Mucosa of stomach (tissue), 1 donor: ENCODE measurements around the gene KCNN1.
"Not testable (repeated sequence)": the region's sequence is repeated elsewhere in the genome, so short reads cannot be mapped to it uniquely, and the experiment has no call there.

Experiments
- H3K27me3 ChIP-seq: one replicate; pipeline ENCODE4 v1.7.0; 2013; ENCODE audit warnings: mild to moderate bottlenecking, low read length; ENCODE audit not compliant: control insufficient read depth, insufficient read depth
- H3K36me3 ChIP-seq: one replicate; pipeline ENCODE4 v1.7.0; 2013; ENCODE audit warnings: low read length; ENCODE audit not compliant: control insufficient read depth, insufficient read depth
- H3K4me1 ChIP-seq: one replicate; pipeline ENCODE4 v1.7.0; 2013; ENCODE audit warnings: mild to moderate bottlenecking, low read length; ENCODE audit not compliant: control insufficient read depth, insufficient read depth
- H3K4me3 ChIP-seq: one replicate; pipeline ENCODE4 v1.7.0; 2013; ENCODE audit warnings: low read length
- H3K9ac ChIP-seq: one replicate; pipeline ENCODE4 v1.7.0; 2013; ENCODE audit warnings: mild to moderate bottlenecking, low read length, moderate library complexity
- H3K9me3 ChIP-seq: one replicate; pipeline ENCODE4 v1.7.0; 2013; ENCODE audit warnings: mild to moderate bottlenecking, low read length, moderate library complexity; ENCODE audit not compliant: control insufficient read depth
- donor health status: Pancreatic carcinoma.

The KCNN1 gene

DNA sequence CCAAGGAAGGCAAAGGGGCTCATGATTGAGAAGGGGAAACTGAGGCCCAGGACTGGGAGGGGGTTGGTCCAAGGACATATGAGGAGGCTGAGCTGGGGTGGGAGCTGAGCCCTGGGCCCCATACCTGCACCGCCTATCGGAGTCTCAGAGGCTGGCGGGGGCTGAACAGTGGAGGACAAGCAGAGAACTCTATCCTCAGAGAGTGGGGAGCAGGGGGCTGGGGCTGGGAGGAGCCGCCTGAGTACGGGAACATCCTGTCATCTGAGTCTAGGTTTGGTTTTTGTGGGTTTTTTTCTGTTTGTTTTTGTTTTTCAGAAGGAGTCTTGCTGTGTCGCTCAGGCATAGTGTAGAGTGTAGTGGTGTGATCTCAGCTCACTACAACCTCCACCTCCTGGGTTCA, 47.3 kb downstream of the KCNN1 start:
- Histone ChIP-seq H3K27me3 (no peaks in the 10 kb centered on the region), H3K9ac (no peak overlapping the region), H3K9me3 (no peaks in the 10 kb centered on the region), H3K36me3 (peaks cover 12% of the 10 kb centered on the region), H3K4me3 (no peak overlapping the region), H3K4me1 (peaks cover 11% of the 10 kb centered on the region)

DNA sequence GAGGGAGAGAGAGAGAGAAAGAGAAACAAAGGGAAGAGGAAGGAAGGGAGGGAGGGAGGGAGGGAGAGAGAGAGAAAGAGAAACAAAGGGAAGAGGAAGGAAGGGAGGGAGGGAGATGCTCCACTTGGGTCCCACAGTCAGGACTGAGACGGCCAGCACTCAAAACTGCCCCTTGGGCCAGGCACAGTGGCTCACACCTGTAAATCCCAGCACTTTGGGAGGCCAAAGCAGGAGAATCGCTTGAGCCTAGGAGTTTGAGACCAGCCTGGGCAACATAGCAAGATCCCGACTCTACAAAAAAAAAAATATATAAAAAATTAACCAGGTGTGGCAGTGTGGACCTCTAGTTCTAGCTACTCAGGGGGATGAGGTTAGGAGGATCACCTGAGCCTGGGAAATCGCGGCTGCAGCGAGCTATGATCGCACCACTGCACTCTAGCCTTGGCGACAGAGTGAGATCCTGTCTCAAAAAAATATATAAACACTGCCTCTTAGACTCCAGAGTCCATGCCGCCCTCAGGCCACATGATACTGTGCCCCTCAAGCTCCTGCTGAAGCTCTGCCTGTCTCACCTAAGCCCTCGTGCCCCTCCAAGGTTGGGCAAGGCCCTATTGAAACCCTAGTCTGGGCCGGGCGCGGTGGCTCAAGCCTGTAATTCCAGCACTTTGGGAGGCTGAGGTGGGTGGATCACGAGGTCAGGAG, 49.5 kb downstream of the KCNN1 start:
- Histone ChIP-seq H3K9ac (no peak overlapping the region), H3K36me3 (peaks cover 11% of the 10 kb centered on the region), H3K4me1 (peaks cover 29% of the 10 kb centered on the region)

DNA sequence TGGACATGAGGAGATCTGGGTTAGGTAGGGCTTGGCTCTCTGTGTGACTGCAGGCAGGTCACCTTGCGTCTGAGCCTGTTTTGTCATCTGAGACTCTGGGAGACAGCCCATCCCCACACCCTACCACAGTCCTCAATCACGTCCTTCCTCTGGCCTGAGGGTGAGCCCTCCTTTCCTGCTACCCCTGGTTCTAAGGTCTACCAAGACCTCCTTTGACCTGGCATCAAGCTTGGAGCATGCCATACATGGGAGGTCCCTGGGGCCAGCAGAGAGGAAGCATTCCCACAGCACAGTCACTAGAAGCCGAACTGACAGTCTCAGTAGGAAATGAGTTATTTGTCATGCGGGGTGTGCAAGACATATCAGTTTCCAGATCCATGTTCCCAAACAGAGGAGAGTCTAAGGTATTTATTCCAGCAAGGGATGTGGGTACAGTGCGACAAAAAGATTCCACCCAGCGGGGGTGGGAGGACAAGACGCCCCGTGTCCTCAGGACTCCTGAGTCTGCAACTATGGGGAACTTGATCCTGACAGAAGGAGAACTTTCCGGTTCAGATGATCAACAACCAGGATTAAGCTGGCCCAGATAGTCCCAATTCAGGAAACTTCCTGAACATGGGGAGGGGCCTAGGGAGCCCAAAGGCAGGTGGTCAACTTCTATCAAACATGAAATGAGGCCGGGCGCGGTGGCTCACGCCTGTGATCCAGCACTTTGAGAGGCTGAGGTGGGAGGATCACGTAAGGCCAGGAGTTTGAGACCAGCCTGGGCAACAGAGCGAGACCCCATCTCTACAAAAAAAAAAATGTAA, 50.6 kb downstream of the KCNN1 start:
- no peak overlapping the region for H3K9ac ChIP-seq
- no peak overlapping the region for H3K4me3 ChIP-seq
- H3K9me3 ChIP-seq = no peaks in the 10 kb centered on the region
- peaks cover 10% of the 10 kb centered on the region for H3K36me3 ChIP-seq
- peaks cover 40% of the 10 kb centered on the region for H3K4me1 ChIP-seq
- no peaks in the 10 kb centered on the region for H3K27me3 ChIP-seq

More for the DNA sequence above, 49.5 kb downstream of the KCNN1 start:
- Histone ChIP-seq H3K27me3 (no peaks in the 10 kb centered on the region), H3K4me3 (no peak overlapping the region), H3K9me3 (no peaks in the 10 kb centered on the region)

DNA sequence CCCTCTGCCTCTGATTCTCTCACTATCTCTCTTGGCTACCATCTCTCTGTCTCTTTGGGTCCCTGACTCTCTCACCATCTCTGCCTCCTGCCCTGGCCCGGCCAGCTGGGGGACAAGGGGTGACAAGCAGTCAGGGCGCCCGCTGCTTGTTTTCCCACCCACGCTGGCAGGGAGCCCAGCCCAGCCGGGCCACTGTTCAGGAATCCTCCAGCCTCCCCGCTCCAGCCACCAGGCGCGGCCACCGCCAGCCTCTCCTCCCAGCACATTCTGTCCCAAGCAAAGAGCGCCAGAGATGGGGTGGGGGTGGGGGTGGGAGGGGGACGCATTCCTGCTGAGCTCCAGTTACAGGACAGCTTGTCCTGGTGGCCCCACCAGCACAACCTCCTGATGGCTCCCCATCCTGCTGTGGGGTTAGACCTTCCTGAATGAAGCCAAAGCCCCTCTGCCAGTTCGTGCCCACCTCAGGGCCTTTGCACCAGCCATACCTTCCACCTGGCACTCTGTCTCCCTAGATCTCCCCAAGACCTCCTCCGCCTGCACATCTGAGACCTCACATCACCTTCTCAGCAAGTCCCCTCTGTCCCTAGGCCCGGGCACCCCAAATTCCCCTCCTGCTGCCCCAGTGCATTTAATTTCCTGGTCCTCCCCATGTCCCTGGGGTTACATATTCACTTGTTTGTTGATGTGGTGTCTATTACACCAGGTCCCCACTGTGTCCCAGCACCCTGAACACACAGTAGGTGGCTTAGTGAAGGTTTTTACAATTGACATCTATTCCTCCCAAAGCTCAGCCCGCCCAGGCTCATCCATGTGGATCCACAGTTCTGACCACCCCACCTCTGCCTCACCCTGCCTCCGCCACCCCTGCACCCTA, 53.5 kb downstream of the KCNN1 start:
- Histone ChIP-seq H3K9me3 (no peaks in the 10 kb centered on the region), H3K27me3 (no peaks in the 10 kb centered on the region), H3K9ac (peak overlapping the region; percentile 41), H3K4me3 (no peak overlapping the region), H3K36me3 (no peaks in the 10 kb centered on the region), H3K4me1 (peaks cover 47% of the 10 kb centered on the region)

DNA sequence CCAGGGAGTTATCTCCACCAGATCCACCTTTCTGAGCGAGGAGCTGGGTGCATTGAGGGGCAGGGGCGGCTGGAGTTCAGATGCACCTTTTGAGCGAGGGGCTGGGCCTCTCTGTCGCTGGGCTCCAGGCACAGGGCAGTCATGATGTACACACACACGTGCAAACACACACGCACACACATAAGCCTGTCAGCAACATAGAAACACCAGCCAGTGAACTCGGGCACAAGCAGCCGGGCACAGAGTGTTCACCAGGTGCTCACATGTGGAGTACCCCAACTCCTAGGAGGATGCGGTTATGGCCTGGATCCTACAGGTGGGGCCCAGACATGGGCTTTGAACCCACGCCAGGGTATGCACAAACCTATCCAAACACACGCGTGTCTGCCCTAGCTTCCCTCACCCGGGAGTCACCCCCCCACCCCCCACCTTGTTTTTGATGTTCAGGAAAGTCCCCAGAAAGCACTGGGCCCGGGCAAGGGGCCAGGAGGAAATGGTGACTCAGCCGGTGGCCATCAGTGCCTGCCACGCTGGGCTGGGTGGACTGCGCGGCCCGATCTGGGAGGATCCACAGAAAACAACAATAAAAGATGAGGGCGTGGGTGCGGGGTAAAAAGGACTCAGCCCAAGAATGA, 54.3 kb downstream of the KCNN1 start:
- no peaks in the 10 kb centered on the region for H3K27me3 ChIP-seq
- peak overlapping the region; percentile 41 for H3K9ac ChIP-seq
- H3K36me3 ChIP-seq = no peaks in the 10 kb centered on the region
- H3K9me3 ChIP-seq = no peaks in the 10 kb centered on the region
- H3K4me3 ChIP-seq = no peak overlapping the region
- H3K4me1 ChIP-seq = peaks cover 47% of the 10 kb centered on the region

DNA sequence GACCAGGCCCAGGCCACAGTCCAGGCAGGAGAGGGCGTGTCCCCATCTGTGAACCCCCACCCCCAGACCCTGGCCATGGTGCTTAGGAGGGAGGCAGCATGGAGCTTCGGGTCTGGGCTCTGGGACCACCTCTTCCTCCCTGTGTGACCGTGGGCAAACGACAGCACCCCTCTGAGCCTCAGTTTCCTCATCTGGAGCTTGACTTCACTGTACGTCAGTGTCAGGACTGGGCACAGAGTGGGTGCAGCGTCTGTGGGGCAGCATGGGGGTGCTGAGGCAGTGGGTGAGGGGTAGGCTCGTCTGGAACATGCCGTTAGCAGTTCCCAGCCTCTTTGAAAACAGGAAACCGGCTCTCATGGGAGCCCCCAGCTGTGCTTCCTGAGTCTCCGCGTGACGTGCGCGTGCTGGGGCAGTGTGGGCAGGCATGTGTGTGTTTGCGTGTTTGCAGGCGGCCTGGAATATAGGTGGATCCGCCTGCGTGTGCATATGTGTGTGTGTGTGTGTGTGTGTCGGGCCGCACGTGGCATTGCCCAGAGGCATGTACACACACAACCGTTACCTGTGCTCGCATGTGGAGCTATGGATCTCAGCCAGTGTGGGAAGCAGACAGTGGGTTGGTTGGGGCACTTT, 56.8 kb downstream of the KCNN1 start:
- H3K9ac ChIP-seq = no peak overlapping the region
- H3K4me1 ChIP-seq = peaks cover 36% of the 10 kb centered on the region
- H3K4me3 ChIP-seq = no peak overlapping the region
- H3K9me3 ChIP-seq = no peaks in the 10 kb centered on the region
- no peaks in the 10 kb centered on the region for H3K27me3 ChIP-seq
- H3K36me3 ChIP-seq = no peaks in the 10 kb centered on the region

DNA sequence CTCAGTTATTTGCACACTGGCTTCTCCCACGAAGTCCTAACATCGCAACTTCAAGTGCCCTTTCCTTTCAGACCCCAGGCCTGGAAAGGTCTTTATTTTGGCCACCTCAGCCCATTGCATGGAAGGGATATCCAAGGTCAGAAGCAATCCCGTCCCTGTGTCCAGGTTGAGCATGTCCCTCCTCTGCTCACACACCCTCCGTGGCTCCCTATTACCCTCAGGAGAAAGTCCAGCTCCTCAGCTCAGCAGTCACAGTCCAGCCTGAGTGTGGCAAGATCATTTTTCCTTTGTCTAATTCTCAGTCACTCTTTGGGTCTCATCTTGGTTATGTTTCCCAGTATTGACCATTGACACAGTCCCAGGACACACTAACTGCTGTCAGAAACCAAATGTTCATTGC, 60.2 kb downstream of the KCNN1 start:
- Histone ChIP-seq H3K4me1 (peaks cover 19% of the 10 kb centered on the region), H3K27me3 (no peaks in the 10 kb centered on the region), H3K9ac (no peak overlapping the region), H3K9me3 (no peaks in the 10 kb centered on the region), H3K4me3 (no peak overlapping the region), H3K36me3 (no peaks in the 10 kb centered on the region)

DNA sequence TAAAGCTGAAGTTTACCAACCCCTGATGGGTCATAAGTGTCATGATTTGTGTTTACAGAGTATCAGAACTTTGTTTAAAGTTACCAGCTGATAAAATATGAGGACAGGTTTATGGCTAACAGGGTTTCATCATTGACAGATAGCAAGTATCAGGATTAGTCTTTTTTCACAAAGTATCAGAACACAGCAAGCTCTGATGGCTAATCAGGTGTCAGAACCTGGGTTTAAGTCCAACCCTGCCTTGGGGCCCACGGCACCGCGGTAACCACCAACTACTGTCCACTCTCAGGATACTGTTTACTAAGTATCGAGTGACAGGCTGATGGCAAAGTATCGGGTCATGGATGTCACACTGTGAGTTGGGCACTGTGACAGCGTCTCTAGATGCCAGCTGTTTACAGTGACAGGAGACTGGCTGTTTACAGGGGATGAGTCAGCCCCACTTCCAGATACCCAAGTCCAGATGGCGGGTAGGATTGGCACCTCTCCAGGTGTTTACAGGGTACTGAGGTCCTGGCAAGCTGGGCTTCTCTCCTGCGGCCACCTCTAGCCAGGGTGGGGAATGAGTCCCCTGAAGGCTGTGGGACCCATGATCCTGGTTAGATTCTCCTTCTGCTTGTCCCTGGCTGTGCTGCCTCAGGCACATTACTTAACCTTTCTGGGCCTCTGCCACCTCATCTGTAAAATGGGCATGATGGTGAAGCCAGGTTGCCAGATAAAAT, 62.9 kb downstream of the KCNN1 start:
- Histone ChIP-seq H3K4me3 (no peak overlapping the region), H3K36me3 (no peaks in the 10 kb centered on the region), H3K9me3 (no peaks in the 10 kb centered on the region), H3K27me3 (no peaks in the 10 kb centered on the region), H3K4me1 (peaks cover 9% of the 10 kb centered on the region), H3K9ac (no peak overlapping the region)

DNA sequence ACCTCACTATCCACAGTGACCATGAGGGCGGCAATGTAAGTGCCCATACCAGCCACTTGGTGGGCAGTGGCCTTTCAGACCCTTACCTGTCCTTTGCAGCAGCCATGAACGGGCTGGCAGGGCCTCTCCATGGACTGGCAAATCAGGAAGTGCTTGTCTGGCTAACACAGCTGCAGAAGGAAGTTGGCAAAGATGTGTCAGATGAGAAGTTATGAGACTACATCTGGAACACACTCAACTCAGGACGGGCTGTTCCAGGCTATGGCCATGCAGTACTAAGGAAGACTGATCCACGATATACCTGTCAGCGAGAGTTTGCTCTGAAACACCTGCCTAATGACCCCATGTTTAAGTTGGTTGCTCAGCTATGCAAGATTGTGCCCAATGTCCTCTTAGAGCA, 64.5 kb downstream of the KCNN1 start:
- H3K27me3 ChIP-seq, H3K4me3 ChIP-seq, H3K36me3 ChIP-seq, H3K9ac ChIP-seq, H3K9me3 ChIP-seq, H3K4me1 ChIP-seq: not testable (repeated sequence)

DNA sequence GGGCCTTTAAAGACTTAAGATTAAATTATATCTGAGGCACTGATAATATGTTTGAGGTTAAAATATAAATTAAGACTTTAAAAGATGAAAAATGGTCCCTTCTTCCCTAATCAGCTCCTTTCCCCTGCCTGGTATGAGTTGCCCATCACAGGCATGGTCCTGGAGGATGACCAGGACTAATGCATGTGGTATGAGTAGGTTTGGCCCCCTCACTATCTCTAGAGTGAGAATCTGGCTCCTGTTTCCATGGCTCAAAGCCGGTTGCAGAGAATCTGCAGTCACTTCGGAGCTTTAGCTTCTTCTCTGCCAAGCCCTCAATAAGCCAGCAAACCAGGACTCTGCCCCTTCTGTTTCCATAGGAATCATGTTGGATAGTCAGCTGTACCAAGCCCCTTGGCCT, 65.2 kb downstream of the KCNN1 start:
- not testable (repeated sequence) for H3K4me3 ChIP-seq, H3K36me3 ChIP-seq, H3K9ac ChIP-seq, H3K27me3 ChIP-seq, H3K4me1 ChIP-seq, H3K9me3 ChIP-seq

DNA sequence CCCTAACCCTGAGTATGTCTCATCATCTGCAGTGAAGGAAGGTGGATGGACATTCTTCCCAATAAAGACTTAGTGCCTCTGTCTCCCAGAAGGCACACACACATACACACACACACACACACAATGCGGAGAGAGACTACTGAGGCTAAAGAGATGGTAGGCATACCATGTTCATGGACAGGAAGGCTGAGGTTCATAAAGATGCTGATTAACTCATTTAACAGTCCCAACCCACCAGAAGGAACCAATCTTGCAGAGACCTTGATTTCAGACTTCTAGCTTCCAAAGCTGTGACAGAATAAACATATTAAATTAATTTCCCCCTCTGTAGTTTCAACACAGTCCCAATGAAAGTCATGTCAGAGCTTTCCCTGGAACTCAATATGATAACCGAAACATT, 74.1 kb downstream of the KCNN1 start:
- Histone ChIP-seq H3K9ac (no peak overlapping the region), H3K9me3 (no peaks in the 10 kb centered on the region), H3K27me3 (no peaks in the 10 kb centered on the region), H3K36me3 (no peaks in the 10 kb centered on the region), H3K4me1 (peaks cover 10% of the 10 kb centered on the region), H3K4me3 (no peak overlapping the region)
